Hepatocyte (in vitro differentiated cells): Measurements from ENCODE around the gene CAMKK2. TPM values are rescaled to one million over a fixed set of nuclear protein-coding genes. Genes with fewer than 3 reads are reported as not detected.

Source experiments
- DNase-seq: peaks from one replicate; pipeline ENCODE4 v3.0.0-alpha.2; 2016; ENCODE audit warnings: low spot score
- H2AFZ ChIP-seq: fragments of 200-600 bp; sonication (generic); 2 replicates; pipeline ENCODE4 v1.6.0; 2016; ENCODE audit warnings: antibody characterized with exemption, mild to moderate bottlenecking
- H3K27ac ChIP-seq: fragments of 200-600 bp; sonication (generic); 2 replicates; pipeline ENCODE4 v1.5.1; 2016; ENCODE audit warnings: mild to moderate bottlenecking
- H3K27me3 ChIP-seq: fragments of 200-600 bp; sonication (generic); 2 replicates; pipeline ENCODE4 v1.6.1; 2016
- H3K36me3 ChIP-seq: fragments of 200-600 bp; sonication (generic); replicated peaks from 2 replicates; pipeline ENCODE4 v1.5.1; 2016; ENCODE audit warnings: low read depth; ENCODE audit not compliant: insufficient read depth
- H3K4me1 ChIP-seq: fragments of 200-600 bp; sonication (generic); 2 replicates; pipeline ENCODE4 v1.5.1; 2016; ENCODE audit warnings: mild to moderate bottlenecking, moderate library complexity; ENCODE audit not compliant: insufficient read depth
- H3K4me2 ChIP-seq: fragments of 200-600 bp; sonication (generic); 2 replicates; pipeline ENCODE4 v1.6.0; 2016
- H3K4me3 ChIP-seq: fragments of 200-600 bp; sonication (generic); 2 replicates; pipeline ENCODE4 v1.5.1; 2016; ENCODE audit warnings: mild to moderate bottlenecking
- H3K79me2 ChIP-seq: fragments of 200-600 bp; sonication (generic); 2 replicates; pipeline ENCODE4 v1.6.0; 2017; ENCODE audit warnings: mild to moderate bottlenecking
- H3K9me2 ChIP-seq: fragments of 200-600 bp; sonication (generic); replicated peaks from 2 replicates; pipeline ENCODE4 v1.6.0; 2017; ENCODE audit warnings: mild to moderate bottlenecking; ENCODE audit not compliant: insufficient read depth
- H3K9me3 ChIP-seq: fragments of 200-600 bp; sonication (generic); 2 replicates; pipeline ENCODE4 v1.5.1; 2016; ENCODE audit warnings: low read depth, mild to moderate bottlenecking
- H4K20me1 ChIP-seq: fragments of 200-600 bp; sonication (generic); 2 replicates; pipeline ENCODE4 v1.6.0; 2016; ENCODE audit warnings: mild to moderate bottlenecking; ENCODE audit not compliant: insufficient read depth, poor library complexity, severe bottlenecking
- EZH2 ChIP-seq: fragments of 200-600 bp; sonication (generic); IDR thresholded peaks from 2 replicates; pipeline ENCODE4 v1.6.1; 2016; ENCODE audit warnings: antibody characterized with exemption, mild to moderate bottlenecking, borderline replicate concordance
- EZH2phosphoT487 ChIP-seq: fragments of 200-600 bp; sonication (generic); IDR thresholded peaks from one replicate; pipeline ENCODE4 v1.6.1; 2018; ENCODE audit warnings: antibody characterized with exemption, mild to moderate bottlenecking, low read depth, moderate library complexity; ENCODE audit not compliant: unreplicated experiment, severe bottlenecking
- WGBS: methylation state at CpG from one replicate; pipeline ENCODE4 v1.1.6; 2016; ENCODE audit warnings: low lambda C conversion rate; ENCODE audit errors: missing lambda C conversion rate; 5-methylcytosine and 5-hydroxymethylcytosine counted together
- polyA plus RNA-seq: library from polyadenylated mRNA; unstranded; fragments of >200 nt; fragmentation: Nextera tagmentation; extraction: Ambion mirVana; gene quantifications from 2 replicates; pipeline ENCODE4 v1.2.1, GENCODE V29; 2016
- total RNA-seq: library from RNA; depleted of rRNA; stranded (reverse); fragments of >200 nt; gene quantifications from 2 replicates; pipeline ENCODE4 v1.2.3, GENCODE V29; 2014
- TF ChIP-seq, protein P1 (sequence below): fragments of 200-600 bp; sonication (generic); IDR thresholded peaks from 2 replicates; pipeline ENCODE4 v1.5.1; 2016; ENCODE audit warnings: antibody characterized with exemption, mild to moderate bottlenecking; ENCODE audit not compliant: poor library complexity

The CAMKK2 gene
- total and polyA plus RNA-seq, 2 experiments from 2014 or later: 21.5 to 21.9 TPM

- Histone ChIP-seq H3K4me1 (no peaks in the 10 kb centered on the region), H3K9me2 (no peaks in the 10 kb centered on the region), H3K9me3 (no peaks in the 10 kb centered on the region), H3K27me3 (no peaks in the 10 kb centered on the region), H3K36me3 (no peaks in the 10 kb centered on the region), H3K4me3 (no peak overlapping the region), H2AFZ (no peak overlapping the region), H3K79me2 (peaks cover 22% of the 10 kb centered on the region), H3K27ac (no peak overlapping the region), H3K4me2 (no peak overlapping the region), H4K20me1 (peaks cover 7% of the 10 kb centered on the region)
- 85% methylated on average over 10 of the region's 10 CpGs for WGBS
- TF ChIP-seq, protein P1, sequence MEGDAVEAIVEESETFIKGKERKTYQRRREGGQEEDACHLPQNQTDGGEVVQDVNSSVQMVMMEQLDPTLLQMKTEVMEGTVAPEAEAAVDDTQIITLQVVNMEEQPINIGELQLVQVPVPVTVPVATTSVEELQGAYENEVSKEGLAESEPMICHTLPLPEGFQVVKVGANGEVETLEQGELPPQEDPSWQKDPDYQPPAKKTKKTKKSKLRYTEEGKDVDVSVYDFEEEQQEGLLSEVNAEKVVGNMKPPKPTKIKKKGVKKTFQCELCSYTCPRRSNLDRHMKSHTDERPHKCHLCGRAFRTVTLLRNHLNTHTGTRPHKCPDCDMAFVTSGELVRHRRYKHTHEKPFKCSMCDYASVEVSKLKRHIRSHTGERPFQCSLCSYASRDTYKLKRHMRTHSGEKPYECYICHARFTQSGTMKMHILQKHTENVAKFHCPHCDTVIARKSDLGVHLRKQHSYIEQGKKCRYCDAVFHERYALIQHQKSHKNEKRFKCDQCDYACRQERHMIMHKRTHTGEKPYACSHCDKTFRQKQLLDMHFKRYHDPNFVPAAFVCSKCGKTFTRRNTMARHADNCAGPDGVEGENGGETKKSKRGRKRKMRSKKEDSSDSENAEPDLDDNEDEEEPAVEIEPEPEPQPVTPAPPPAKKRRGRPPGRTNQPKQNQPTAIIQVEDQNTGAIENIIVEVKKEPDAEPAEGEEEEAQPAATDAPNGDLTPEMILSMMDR: no peak
- TF ChIP-seq EZH2phosphoT487: no peak
- no peak for TF ChIP-seq EZH2
- no peak for DNase-seq
Measured at GRCh38 chr12:121279507-121279915, 17.0 kb downstream of the CAMKK2 start.

DNA sequence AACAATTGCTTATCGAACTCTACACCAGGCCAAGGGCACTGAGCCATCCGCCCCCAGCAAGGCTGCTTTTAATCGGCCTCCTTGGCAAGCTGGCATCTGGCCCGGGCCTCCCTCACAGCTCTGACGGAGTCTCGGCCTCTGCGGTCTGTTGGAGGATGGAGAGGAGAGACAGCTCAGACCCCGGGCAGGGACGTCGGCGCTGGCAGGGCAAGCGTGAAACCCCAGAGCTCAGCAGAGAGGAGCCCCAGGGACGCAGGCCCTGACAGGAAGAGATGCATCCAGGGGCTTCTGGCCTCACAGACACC is 17.5 kb downstream of the CAMKK2 start:
- no peak overlapping the region for H2AFZ ChIP-seq
- H3K9me3 ChIP-seq: no peaks in the 10 kb centered on the region
- no peak overlapping the region for H3K4me2 ChIP-seq
- no peak for DNase-seq
- no peaks in the 10 kb centered on the region for H3K27me3 ChIP-seq
- no peaks in the 10 kb centered on the region for H3K4me1 ChIP-seq
- peaks cover 7% of the 10 kb centered on the region for H4K20me1 ChIP-seq
- WGBS: 92% methylated on average over 13 of the region's 13 CpGs
- H3K9me2 ChIP-seq: no peaks in the 10 kb centered on the region
- H3K27ac ChIP-seq: no peak overlapping the region
- peaks cover 18% of the 10 kb centered on the region for H3K79me2 ChIP-seq
- H3K36me3 ChIP-seq: no peaks in the 10 kb centered on the region
- no peak overlapping the region for H3K4me3 ChIP-seq
- TF ChIP-seq, protein P1: no peak
- TF ChIP-seq EZH2phosphoT487 (no peak), EZH2 (no peak)

DNA sequence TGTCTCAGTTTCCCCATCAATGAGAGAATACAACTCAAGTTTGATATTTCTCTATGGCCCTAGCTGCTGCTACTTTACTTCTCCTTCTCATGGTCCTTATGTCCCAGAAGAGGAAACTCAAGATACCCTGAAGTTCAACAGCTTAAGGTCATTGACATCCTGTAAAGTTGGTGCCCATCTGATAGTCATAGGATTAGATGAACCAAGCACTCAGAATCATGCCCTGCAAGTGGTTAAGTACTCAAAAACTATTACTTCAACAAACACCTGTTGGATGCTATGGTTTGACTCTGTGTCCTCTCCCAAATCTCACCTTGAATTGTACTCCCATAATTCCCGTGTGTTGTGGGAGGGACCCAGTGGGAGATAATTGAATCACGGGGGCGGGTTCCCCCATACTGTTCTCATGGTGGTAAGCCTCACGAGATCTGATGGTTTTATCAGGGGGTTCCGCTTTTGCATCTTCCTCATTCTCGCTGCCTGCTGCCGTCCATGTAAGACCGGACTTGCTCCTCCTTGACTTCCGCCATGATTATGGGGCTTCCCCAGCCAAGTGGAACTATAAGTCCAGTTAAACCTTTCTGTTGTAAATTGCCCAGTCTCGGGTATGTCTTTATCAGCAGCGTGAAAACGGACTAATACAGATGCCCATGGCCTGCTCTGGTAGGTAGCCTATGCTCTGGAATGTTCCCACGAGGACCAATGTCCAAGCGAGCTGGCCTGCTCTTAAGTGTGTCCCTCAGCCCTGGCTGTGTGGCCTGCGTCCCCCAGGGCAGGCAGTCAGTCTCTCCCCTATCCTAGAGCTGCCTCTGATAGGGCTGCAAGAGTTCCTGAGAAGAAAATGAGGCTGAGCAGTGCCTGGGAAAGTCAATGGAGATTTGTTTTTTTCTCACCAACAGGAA is 18.1 kb downstream of the CAMKK2 start:
- no peak overlapping the region for H3K4me3 ChIP-seq
- 95% methylated on average over 15 of the region's 15 CpGs for WGBS

More for the DNA sequence above, 18.1 kb downstream of the CAMKK2 start:
- no peak overlapping the region for H3K27ac ChIP-seq
- H3K27me3 ChIP-seq: no peaks in the 10 kb centered on the region
- no peaks in the 10 kb centered on the region for H3K36me3 ChIP-seq
- no peaks in the 10 kb centered on the region for H3K9me2 ChIP-seq
- no peak overlapping the region for H3K4me2 ChIP-seq
- H3K9me3 ChIP-seq: no peaks in the 10 kb centered on the region
- DNase-seq: no peak
- peaks cover 13% of the 10 kb centered on the region for H3K79me2 ChIP-seq
- TF ChIP-seq, protein P1: no peak
- no peak for TF ChIP-seq EZH2
- no peak for TF ChIP-seq EZH2phosphoT487
- no peak overlapping the region for H2AFZ ChIP-seq
- H3K4me1 ChIP-seq: no peaks in the 10 kb centered on the region
- peaks cover 7% of the 10 kb centered on the region for H4K20me1 ChIP-seq
